Measurements from ENCODE around the gene LPGAT1. TPM values are rescaled to one million over a fixed set of nuclear protein-coding genes. Genes with fewer than 3 reads are reported as not detected.

Gene LPGAT1
- total RNA-seq, 1 donor from 2014 or later: 73.2 TPM

DNA sequence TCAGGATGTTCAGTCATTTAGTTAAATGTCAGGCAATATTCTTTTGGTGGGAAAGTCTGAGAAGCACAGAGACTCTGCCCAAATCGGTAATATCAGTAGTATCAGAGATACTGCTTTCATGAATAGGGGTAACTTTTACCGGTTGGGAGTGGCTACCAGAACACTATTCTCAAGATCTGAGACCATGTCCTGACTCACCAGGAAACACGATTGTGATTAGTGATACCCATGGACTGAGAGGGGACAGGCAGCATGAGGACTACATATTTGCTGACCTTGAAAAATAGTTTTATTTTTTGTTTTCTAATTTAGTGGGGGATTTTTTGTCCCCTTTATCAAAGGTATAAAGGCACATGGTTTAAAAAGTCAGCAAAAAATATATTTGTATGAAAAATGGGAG, 79.1 kb downstream of the LPGAT1 start:
- Mint-ChIP-seq H3K4me3 (ENCODE audit: unreplicated experiment) (no peak overlapping the region), H3K27me3 (ENCODE audit: unreplicated experiment) (no peaks in the 10 kb centered on the region), H3K27ac (ENCODE audit: unreplicated experiment) (no peak overlapping the region), H3K4me1 (ENCODE audit: low read depth, unreplicated experiment) (peaks cover 12% of the 10 kb centered on the region), H3K36me3 (ENCODE audit: unreplicated experiment) (peaks cover 6% of the 10 kb centered on the region), H3K9me3 (ENCODE audit: unreplicated experiment) (no peaks in the 10 kb centered on the region)
- no peak for DNase-seq
- TF ChIP-seq, protein P1, sequence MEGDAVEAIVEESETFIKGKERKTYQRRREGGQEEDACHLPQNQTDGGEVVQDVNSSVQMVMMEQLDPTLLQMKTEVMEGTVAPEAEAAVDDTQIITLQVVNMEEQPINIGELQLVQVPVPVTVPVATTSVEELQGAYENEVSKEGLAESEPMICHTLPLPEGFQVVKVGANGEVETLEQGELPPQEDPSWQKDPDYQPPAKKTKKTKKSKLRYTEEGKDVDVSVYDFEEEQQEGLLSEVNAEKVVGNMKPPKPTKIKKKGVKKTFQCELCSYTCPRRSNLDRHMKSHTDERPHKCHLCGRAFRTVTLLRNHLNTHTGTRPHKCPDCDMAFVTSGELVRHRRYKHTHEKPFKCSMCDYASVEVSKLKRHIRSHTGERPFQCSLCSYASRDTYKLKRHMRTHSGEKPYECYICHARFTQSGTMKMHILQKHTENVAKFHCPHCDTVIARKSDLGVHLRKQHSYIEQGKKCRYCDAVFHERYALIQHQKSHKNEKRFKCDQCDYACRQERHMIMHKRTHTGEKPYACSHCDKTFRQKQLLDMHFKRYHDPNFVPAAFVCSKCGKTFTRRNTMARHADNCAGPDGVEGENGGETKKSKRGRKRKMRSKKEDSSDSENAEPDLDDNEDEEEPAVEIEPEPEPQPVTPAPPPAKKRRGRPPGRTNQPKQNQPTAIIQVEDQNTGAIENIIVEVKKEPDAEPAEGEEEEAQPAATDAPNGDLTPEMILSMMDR (IDR thresholded peaks at IDR 0.05; ENCODE audit: partially characterized antibody, unreplicated experiment): no peak

DNA sequence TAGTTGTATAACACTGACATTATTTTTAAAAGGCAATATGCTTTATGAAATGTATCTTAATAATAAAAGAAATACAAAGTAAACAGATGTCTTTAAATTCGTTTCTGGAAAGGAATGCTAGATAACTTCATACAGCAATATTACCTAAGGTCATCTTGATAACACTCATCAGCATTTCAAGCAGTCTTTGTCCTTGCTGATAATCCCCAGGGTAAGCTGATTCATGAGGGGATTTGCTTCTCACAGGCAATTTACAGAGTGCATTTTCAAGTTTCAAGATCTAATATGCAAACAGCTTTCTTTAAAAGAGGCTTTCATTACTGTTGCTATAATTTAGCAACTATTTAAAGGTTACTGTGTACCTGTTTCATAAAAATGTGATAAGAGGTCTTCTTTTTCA, 80.0 kb downstream of the LPGAT1 start:
- H3K4me3 Mint-ChIP-seq (ENCODE audit: unreplicated experiment): no peak overlapping the region
- H3K27ac Mint-ChIP-seq (ENCODE audit: unreplicated experiment): no peak overlapping the region
- H3K9me3 Mint-ChIP-seq (ENCODE audit: unreplicated experiment): no peaks in the 10 kb centered on the region
- DNase-seq: no peak
- no peaks in the 10 kb centered on the region for H3K27me3 Mint-ChIP-seq (ENCODE audit: unreplicated experiment)
- TF ChIP-seq, protein P1 (IDR thresholded peaks at IDR 0.05; ENCODE audit: partially characterized antibody, unreplicated experiment): no peak
- H3K36me3 Mint-ChIP-seq (ENCODE audit: unreplicated experiment): peaks cover 6% of the 10 kb centered on the region
- H3K4me1 Mint-ChIP-seq (ENCODE audit: low read depth, unreplicated experiment): peaks cover 12% of the 10 kb centered on the region

DNA sequence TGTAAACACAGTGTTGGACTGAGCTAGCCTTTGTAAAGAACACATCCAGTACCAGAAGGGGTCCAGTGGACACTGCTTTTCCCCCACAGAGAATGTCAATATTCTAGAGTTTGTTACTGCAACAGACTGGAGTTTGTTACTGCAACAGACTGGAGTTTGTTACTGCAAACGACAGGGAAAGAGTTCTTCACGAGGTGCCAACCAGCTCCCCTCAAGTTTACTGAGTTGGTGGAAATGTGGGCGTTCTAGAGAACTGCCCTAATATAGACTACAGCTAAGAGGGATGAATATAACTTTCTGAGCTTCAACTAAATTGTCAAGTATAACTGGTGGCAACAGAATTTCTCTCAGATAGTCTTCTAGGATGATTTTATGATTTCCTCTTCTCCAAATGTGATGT, 81.3 kb downstream of the LPGAT1 start:
- peaks cover 6% of the 10 kb centered on the region for H3K36me3 Mint-ChIP-seq (ENCODE audit: unreplicated experiment)
- H3K9me3 Mint-ChIP-seq (ENCODE audit: unreplicated experiment): no peaks in the 10 kb centered on the region
- H3K4me1 Mint-ChIP-seq (ENCODE audit: low read depth, unreplicated experiment): peaks cover 12% of the 10 kb centered on the region

DNA sequence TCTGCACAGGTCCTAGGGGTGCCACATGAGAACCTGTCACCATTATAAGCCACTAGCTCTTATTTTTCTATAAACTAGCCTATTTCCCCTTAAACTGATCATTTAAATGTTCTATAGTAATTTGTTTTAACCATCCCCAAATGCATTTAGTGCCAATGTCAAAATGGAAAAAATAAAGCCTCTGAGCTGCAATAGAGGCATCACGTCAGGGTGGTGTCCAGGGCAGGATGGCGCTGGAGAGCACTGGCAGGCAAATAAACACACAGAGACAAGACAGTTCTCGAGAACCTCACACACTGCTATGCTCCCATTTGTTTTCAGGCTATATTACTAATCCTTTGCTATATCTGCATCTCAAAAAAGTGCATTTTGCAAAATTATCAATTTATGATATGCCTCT, 81.8 kb downstream of the LPGAT1 start:
- no peak overlapping the region for H3K27ac Mint-ChIP-seq (ENCODE audit: unreplicated experiment)
- DNase-seq: no peak
- H3K27me3 Mint-ChIP-seq (ENCODE audit: unreplicated experiment): no peaks in the 10 kb centered on the region
- peaks cover 12% of the 10 kb centered on the region for H3K4me1 Mint-ChIP-seq (ENCODE audit: low read depth, unreplicated experiment)
- H3K4me3 Mint-ChIP-seq (ENCODE audit: unreplicated experiment): no peak overlapping the region
- H3K9me3 Mint-ChIP-seq (ENCODE audit: unreplicated experiment): no peaks in the 10 kb centered on the region
- peaks cover 6% of the 10 kb centered on the region for H3K36me3 Mint-ChIP-seq (ENCODE audit: unreplicated experiment)
- TF ChIP-seq, protein P1 (IDR thresholded peaks at IDR 0.05; ENCODE audit: partially characterized antibody, unreplicated experiment): no peak

More for the DNA sequence above, 81.3 kb downstream of the LPGAT1 start:
- DNase-seq: no peak
- Mint-ChIP-seq H3K4me3 (ENCODE audit: unreplicated experiment) (no peak overlapping the region), H3K27ac (ENCODE audit: unreplicated experiment) (no peak overlapping the region), H3K27me3 (ENCODE audit: unreplicated experiment) (no peaks in the 10 kb centered on the region)
- TF ChIP-seq, protein P1 (IDR thresholded peaks at IDR 0.05; ENCODE audit: partially characterized antibody, unreplicated experiment): no peak

DNA sequence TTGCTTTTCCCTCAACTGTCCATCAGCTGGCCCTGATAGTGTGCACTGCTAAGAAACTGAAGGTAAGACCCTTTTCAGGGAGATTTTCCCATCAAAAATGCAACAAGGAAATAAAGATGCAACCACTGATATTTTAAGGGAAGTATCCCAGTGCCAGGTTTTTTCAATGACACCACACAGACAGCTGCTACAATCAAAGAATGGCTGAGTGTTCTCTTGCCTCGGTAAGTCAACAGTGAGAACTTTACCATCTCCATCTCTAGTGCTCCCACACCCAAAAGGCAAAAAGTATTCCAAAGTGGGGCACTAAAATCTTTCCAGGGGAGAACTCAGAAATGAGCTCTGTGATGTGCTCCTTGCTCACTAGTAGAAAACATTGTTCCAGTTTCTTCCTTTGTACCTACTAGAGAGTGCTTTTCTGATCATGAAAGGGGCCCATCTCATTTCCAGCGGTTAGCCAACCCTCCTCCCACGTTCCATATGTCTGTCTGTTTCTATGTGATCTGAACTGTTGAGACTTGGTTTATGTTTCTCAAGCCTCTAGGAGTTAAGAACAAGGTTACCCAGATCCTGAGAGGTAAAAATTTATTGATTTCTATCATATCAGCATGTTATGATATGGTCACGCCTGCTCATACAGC, 87.6 kb downstream of the LPGAT1 start:
- TF ChIP-seq, protein P1 (IDR thresholded peaks at IDR 0.05; ENCODE audit: partially characterized antibody, unreplicated experiment): no peak
- no peak for DNase-seq
- H3K4me3 Mint-ChIP-seq (ENCODE audit: unreplicated experiment): no peak overlapping the region

More for the DNA sequence above, 87.6 kb downstream of the LPGAT1 start:
- no peaks in the 10 kb centered on the region for H3K27me3 Mint-ChIP-seq (ENCODE audit: unreplicated experiment)
- H3K9me3 Mint-ChIP-seq (ENCODE audit: unreplicated experiment): peaks cover 4% of the 10 kb centered on the region
- H3K4me1 Mint-ChIP-seq (ENCODE audit: low read depth, unreplicated experiment): peaks cover 21% of the 10 kb centered on the region
- peaks cover 3% of the 10 kb centered on the region for H3K36me3 Mint-ChIP-seq (ENCODE audit: unreplicated experiment)
- H3K27ac Mint-ChIP-seq (ENCODE audit: unreplicated experiment): no peak overlapping the region

Measured in glutamatergic neuron (in vitro differentiated cells).